GM19328 (cell line): ENCODE measurements around the gene FN1.

Experiments
- ATAC-seq: cut with Tn5 transposase; IDR thresholded peaks from one replicate; pipeline ENCODE4 v1.9.1; 2021; ENCODE audit warnings: mild to moderate bottlenecking, moderate library complexity; ENCODE audit not compliant: unreplicated experiment

Gene FN1

DNA sequence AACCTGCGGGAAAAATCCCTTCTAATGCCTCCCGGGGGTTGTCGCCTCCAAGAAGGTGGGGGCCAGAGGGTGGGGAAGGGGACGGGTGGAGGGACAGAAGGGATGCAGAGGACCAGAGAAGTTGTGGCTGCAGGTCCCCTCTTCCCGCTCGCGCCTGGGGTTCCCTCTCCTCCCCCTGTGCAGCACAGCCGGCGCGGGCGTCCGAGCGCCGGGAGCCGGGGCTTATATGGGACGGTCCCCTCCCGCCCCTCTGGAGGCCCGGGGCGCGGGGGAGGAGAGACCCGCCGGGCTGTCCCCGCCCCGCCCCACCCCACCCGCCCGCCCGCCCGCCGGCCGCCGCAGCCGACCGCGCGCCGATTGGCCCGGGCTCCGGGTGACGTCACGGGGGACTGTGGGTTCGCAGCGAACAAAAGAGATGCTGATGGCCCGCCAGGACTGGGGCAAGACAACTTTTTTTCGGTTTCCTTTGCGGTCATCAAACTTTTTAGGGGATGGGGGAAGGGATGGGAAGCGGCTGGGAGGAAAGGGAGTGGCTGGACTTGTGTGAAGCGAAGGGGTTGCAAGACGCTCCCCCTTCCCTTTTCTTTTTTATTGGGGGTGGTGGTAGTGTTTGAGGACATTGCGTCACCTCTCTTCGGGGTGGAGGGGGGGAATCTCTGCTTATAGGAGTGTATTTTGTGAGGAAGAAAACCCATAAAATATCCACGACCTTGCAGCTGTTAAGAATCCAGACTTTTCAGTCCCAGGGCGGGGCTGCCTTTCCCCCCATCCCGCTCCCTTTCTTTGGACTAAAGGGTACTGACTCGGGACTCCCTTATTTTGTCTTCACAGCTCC, at the start of gene FN1:
Gene FN1, minus strand, starts transcription at position 199 of the 835 bp plus-strand sequence. CDS start 266 bp downstream, outside the sequence.
- peak; percentile 64 for ATAC-seq

- ATAC-seq, result no peak
These were observed 49.2 kb upstream of the FN1 start for GRCh38 chr2:215485032-215485431.

- ATAC-seq, result no peak
These were observed 48.7 kb upstream of the FN1 start for GRCh38 chr2:215484570-215484969.

DNA sequence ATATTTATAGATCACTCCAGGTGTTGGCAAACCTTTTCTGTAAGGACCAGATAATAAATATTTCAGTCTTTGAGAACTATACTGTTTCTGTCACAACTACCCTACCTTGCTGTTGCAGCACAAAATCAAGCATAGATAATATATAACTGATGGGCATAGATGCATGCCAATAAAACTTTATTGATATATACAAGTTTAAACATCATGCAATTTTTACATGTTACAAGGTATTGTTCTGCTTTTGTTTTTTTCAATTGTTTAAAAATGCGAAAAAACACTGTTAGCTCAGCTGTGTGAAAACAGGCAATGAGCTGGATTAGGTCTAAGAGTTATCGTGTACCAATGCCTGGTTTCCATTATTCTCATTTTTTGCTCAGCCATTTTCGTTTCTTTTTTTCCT, 47.6 kb upstream of the FN1 start:
- no peak for ATAC-seq

GRCh38 chr2:215479536-215480240, 43.8 kb upstream of the FN1 start:
- no peak for ATAC-seq

GRCh38 chr2:215479121-215479520, 43.3 kb upstream of the FN1 start:
- no peak for ATAC-seq

GRCh38 chr2:215476424-215476823, 40.6 kb upstream of the FN1 start:
- ATAC-seq, result no peak

DNA sequence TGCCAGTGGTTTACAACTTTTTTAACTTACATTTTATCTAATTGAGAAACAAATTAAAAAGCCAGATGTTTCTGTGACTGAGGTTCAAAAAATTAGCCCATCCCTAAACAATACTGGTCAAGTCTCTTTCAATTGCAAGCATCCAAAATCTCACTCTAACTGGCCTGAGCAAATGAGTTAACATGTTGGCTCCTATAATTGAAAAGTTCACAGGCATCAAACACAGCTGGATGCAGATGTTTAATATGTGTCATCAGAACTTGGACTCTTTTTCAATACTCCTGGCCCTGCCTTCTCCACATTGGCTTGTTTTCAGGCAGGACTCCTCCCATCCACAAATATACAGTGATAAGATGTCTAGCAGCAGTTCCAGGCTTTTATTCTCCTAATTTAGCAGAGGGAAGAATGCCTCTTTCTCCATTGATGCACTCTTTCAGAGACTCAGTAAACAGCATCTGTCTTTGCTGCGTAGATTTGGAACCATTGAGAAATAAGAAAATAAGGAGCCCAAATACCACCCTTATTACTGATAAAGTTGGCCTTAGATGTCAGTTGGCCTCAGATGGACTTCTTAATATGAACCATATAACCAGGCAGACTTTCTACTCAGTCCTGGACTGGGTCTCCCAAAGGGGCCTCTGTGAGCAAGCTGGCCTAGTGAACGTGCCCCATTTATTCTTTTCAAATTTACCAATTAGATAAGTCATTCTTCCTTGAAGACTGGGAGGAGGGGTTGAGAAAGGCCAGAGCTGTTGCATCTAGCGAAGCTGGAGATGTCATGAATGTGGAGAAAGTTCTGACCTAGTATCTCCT, 30.4 kb upstream of the FN1 start:
- no peak for ATAC-seq

DNA sequence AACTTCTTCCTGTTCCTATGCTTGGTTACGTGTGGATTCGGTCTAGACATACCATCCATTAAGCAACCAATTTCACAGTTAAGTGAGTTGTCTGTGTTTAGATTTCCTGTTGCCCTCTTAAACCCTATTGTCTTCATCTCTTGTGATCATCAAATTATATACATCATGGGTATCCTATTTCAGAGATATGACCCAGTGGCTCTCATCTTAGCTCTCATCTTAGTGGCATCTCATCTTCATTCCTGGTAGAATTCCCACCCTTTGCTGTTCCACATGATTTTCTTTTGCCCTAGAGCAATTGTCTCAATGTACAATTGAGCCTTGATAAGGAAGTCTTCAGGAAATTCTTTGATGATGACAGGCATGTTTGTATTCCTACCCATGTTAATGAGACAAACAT, 29.4 kb upstream of the FN1 start:
- ATAC-seq, result no peak

DNA sequence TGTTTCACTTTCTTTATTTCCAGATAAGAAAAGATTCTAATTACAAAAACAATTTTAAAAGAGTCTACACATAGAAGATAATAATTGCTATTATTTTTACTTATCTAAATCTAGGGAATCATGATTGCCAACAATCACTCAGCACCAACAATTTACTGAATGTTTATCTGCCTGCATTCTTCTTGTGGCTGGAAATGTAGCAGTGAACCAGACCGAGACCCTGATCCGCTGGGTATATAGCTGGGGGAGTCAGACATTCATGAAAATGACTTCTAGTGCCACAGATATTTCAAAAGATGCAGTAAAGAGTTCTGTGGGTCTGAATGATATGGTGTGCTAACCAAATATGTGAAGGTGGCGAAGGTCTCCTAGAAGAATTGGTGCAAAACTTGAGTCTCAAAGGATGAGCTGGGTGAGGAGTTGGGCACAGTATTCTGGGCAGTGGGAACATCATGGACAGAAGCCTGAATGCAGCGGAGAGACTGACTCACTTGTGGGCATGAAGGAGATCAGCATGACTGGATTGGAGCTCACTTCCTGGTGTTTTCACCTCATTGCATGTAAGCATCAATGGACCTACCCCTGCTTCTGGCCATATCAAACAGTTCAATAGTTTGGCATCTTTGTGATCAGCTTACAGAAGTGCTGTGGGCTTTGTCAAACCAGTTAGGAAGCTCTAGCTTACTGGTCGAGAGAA, 26.1 kb upstream of the FN1 start:
- no peak for ATAC-seq

DNA sequence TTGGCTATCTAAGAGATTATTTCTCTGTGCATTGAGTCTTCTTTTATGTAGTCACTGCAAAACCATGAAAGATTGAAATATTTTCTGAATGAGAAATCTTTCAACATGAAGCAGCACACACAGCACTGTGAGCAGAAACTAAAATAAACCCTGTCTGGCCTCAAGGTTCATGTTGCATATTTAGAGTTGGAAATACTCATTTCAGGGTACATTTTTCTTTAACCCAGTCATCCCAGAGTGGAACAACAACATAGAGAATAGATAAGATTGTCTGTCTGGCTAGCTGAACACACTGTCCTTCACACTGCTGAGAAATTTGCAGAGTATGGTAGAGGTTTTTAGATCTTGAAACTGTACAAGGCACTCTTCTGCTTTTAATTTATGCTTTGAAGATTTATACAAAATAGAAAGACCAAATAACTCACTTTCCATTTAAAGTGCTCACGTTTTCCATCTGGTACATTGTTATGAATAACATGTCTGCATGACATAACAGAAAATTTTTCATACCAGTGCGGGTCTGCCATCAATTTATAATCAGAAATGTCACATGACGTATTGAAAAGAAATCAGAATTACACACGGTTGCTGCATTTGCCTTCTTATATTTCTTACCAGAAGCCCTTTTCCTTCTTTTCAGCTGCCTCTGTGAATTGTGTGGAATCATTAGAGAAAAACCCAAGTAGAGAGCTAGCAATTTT, 25.0 kb upstream of the FN1 start:
- no peak for ATAC-seq

GRCh38 chr2:215455958-215456357, 20.1 kb upstream of the FN1 start:
- ATAC-seq, result no peak

GRCh38 chr2:215454519-215455246, 18.8 kb upstream of the FN1 start:
- no peak for ATAC-seq

DNA sequence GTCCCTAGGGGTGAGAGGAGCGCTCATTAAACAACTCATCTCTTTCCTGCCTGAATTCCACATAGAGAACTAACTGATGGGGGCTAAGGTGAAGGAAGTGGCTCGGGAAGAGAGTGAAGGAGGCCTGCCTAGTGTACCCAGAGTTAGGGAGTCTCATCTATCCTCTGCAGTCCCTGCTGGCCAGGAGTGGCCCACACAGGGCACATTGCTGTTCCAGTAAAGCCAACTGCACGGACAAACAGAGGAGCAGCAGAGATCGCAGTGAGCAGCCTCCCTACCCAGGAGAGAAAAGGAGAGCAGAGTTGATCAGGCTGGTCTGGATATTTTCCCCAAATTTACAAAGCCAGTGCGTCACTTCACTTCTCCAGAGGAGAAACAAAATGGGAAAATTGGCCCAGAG, 16.9 kb upstream of the FN1 start:
- ATAC-seq, result no peak

DNA sequence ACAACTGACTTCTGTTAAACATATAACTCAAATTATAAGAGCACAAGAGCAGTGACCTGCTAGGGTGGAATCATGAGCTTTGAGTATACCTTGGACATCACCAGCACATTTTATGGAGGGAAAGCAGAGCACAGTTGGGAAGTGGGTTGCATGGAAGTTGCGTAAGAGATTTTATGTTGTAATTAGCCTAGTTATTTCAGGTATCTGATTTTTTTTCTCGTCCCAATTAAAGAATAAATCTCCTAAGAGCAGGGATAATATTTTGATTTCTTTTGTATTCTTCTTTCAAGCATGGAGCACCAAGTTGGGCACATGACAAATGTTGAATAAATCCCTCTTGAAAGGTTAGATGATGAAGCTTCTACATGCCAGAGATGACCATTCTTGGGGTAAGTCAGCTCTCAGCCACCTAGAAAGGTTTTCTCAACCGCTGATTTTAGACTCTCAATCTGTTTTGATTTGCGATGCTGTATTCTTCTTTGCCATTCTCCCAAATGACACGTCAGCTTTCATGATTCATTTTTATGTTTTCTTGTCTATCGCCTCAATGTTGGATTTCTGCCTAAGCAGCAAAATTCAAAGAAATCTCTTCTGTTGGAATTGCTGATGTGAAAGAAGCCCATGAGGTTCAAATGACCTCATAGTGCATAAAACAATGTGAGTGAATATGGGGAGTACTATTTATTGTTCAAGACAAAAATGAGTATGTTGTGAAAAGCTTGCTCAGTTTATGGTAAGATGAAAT, 15.3 kb upstream of the FN1 start:
- ATAC-seq, result no peak

DNA sequence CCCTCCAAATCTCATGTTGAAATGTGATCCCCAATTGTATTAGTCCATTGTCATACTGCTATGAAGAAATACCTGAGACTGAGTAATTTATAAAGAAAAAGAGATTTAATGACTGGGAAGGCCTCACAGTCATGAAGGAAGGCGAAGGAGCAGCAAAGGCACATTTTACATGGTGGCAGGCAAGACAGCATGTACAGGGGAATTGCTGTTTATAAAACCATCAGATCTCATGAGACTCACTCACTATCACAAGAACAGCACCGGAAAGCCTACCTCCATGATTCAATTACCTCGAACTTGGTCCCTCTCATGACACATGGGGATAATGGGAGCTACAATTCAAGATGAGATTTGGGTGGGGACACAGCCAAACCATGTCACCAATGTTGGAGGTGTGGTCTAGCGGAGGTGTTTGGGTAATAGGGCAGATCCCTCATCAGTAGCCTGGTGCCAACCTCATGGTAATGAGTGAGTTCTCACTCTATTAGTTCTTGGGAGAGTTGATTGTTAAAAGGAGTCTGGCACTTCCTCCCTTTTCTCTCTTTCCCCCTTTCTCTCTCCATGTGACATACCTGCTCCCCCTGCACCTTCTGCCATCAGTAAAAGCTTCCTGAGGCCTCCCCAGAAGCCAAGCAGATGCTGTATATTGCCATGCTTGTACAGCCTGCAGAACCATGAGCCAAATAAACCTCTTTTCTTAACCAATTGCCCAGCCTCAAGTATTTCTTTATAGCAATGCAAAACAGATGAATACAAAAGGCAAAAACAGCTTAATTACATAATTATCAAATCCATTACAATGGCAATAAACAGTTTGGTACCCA, 14.5 kb upstream of the FN1 start:
- ATAC-seq, result no peak

DNA sequence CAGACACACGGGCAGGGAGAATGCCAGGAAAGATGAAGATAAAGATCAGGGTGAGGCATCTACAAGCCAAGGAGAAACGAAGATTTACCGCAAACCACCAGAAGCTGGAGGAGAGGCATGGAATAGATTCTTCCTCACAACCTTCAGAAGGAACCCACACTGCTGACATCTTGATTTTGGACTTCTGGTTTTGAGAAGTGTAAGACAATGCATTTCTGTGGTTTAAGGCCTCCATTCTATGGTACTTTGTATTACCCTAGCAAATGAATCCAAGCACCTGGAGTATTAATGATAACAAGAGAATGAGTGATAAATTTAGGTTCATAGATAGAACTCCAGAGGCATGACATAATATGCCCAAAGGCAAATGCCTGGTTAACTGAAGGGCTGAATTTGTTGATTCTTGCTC, 11.8 kb upstream of the FN1 start:
- ATAC-seq, result no peak

DNA sequence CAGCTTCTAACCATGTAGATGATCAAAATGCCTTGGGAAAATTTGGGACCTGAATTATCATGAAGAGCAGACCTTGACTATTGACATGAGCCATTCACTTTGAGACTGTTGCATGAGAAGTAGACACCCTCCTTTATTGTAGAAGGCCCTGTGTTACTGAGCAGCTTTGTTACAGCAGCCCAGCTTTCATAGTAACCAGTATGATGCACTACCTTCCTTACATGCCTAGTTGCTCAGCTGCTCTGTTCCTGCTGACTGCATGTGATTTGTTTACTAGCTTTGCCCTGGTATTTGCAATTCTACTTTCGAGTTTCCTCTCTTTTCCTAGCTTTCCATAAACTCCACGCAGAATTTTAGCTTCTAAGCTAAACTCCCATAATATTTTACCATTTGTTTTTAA, 11.2 kb upstream of the FN1 start:
- no peak for ATAC-seq
